ENCODE results near the gene TRPV3.

TRPV3 gene

DNA sequence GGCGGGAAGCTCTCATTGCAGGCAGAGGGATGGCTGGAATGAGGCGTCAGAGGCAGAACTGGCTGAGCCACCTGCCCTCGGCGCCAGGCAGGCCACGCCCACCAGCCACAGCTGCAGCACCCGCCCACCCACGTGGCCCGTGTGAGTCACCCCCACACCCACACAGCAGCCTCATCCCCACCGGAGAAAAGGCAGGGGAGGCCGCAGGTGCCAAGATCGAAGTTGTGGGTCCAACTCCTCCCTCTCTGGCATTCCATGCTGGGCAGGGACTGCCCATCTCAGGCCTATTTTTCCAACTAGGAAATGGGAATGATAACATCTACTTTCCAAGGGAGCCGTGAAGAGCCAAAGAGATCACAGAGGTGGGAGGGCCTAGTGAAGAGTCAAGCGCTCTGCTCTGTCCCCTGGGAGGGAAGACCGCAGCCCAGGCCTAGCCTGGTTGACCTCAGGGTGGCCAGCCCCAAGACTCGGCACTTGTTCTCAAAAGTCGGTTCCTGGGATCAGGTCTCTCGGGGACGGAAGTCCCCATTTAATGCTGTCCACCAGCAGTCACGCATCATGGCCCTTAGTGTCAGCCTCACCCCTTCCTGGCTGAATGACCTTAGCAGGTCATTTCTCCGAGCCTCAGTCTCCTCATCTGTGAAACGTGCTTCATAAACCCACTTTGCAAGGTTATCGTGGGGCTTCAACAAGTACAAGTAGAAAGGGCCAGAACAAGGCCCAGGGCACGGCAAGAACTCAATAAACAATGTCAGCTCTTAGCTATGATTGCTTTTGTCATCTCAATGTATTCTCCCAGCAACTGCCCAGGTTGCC lies at the start of gene TRPV3:
TSS of gene TRPV3 (minus strand) at position 45 of the 816 bp plus-strand sequence. CDS start 2,962 bp downstream, outside the sequence.
- ATAC-seq (ENCODE audit: low read depth), result no peak
- Histone ChIP-seq H3K27me3 (ENCODE audit: insufficient read depth, poor library complexity, severe bottlenecking) (no peaks in the 10 kb centered on the region), H3K9me3 (ENCODE audit: severe bottlenecking) (no peaks in the 10 kb centered on the region), H3K27ac (ENCODE audit: poor library complexity, severe bottlenecking) (peak within 1 kb of the TSS; percentile 69), H3K4me1 (ENCODE audit: insufficient read depth, poor library complexity, severe bottlenecking) (peaks cover 18% of the 10 kb centered on the region), H3K36me3 (ENCODE audit: low read depth) (no peaks in the 10 kb centered on the region), H3K4me3 (ENCODE audit: severe bottlenecking) (no peak within 1 kb of the TSS)
- TF ChIP-seq, protein P1, sequence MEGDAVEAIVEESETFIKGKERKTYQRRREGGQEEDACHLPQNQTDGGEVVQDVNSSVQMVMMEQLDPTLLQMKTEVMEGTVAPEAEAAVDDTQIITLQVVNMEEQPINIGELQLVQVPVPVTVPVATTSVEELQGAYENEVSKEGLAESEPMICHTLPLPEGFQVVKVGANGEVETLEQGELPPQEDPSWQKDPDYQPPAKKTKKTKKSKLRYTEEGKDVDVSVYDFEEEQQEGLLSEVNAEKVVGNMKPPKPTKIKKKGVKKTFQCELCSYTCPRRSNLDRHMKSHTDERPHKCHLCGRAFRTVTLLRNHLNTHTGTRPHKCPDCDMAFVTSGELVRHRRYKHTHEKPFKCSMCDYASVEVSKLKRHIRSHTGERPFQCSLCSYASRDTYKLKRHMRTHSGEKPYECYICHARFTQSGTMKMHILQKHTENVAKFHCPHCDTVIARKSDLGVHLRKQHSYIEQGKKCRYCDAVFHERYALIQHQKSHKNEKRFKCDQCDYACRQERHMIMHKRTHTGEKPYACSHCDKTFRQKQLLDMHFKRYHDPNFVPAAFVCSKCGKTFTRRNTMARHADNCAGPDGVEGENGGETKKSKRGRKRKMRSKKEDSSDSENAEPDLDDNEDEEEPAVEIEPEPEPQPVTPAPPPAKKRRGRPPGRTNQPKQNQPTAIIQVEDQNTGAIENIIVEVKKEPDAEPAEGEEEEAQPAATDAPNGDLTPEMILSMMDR (IDR thresholded peaks at IDR 0.05; ENCODE audit: poor library complexity, severe bottlenecking), result no peak
- DNase-seq (ENCODE audit: low spot score), result peak; percentile 56

- Histone ChIP-seq H3K4me3 (ENCODE audit: severe bottlenecking) (no peak overlapping the region), H3K27ac (ENCODE audit: poor library complexity, severe bottlenecking) (peak overlapping the region; percentile 29), H3K27me3 (ENCODE audit: insufficient read depth, poor library complexity, severe bottlenecking) (no peaks in the 10 kb centered on the region), H3K4me1 (ENCODE audit: insufficient read depth, poor library complexity, severe bottlenecking) (peaks cover 10% of the 10 kb centered on the region), H3K36me3 (ENCODE audit: low read depth) (peaks cover 8% of the 10 kb centered on the region), H3K9me3 (ENCODE audit: severe bottlenecking) (no peaks in the 10 kb centered on the region)
- TF ChIP-seq, protein P1 (IDR thresholded peaks at IDR 0.05; ENCODE audit: poor library complexity, severe bottlenecking), result no peak
- DNase-seq (ENCODE audit: low spot score) (no peak), ATAC-seq (ENCODE audit: low read depth) (peak; percentile 22)
Measured at GRCh38 chr17:3603870-3604259, 46.3 kb upstream of the TRPV3 start.

GRCh38 chr17:3603119-3603869 lies 45.7 kb upstream of the TRPV3 start:
- ATAC-seq (ENCODE audit: low read depth), result peak; percentile 100
- peak overlapping the region; percentile 29 for H3K27ac ChIP-seq (ENCODE audit: poor library complexity, severe bottlenecking)
- H3K36me3 ChIP-seq (ENCODE audit: low read depth), result peaks cover 6% of the 10 kb centered on the region
- peak; percentile 74 for DNase-seq (ENCODE audit: low spot score)
- H3K4me1 ChIP-seq (ENCODE audit: insufficient read depth, poor library complexity, severe bottlenecking), result peaks cover 9% of the 10 kb centered on the region
- no peaks in the 10 kb centered on the region for H3K27me3 ChIP-seq (ENCODE audit: insufficient read depth, poor library complexity, severe bottlenecking)
- H3K9me3 ChIP-seq (ENCODE audit: severe bottlenecking), result no peaks in the 10 kb centered on the region
- TF ChIP-seq, protein P1 (IDR thresholded peaks at IDR 0.05; ENCODE audit: poor library complexity, severe bottlenecking), result no peak
- H3K4me3 ChIP-seq (ENCODE audit: severe bottlenecking), result no peak overlapping the region

DNA sequence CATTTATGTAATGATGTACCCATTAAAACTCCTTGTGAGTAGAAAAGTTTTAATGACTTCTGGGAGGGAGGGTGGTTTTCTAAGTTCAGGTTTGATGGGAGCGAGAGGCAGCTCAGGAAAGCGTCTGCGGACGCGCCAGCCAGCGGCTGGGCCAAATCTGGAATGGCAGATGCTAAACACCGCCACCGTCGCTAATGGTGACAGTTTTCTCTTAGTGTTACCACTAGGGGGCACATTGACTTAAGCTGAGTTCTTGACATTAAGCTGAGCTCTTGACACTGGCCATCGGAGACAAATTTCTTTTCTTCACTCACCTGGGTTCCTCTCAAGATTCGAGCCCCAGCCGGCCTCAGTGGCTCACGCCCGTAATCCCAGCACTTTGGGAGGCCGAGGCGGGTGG lies 44.9 kb upstream of the TRPV3 start:
- Histone ChIP-seq H3K27ac (ENCODE audit: poor library complexity, severe bottlenecking) (no peak overlapping the region), H3K4me3 (ENCODE audit: severe bottlenecking) (no peak overlapping the region), H3K9me3 (ENCODE audit: severe bottlenecking) (no peaks in the 10 kb centered on the region), H3K4me1 (ENCODE audit: insufficient read depth, poor library complexity, severe bottlenecking) (peaks cover 9% of the 10 kb centered on the region), H3K36me3 (ENCODE audit: low read depth) (no peaks in the 10 kb centered on the region), H3K27me3 (ENCODE audit: insufficient read depth, poor library complexity, severe bottlenecking) (no peaks in the 10 kb centered on the region)
- TF ChIP-seq, protein P1 (IDR thresholded peaks at IDR 0.05; ENCODE audit: poor library complexity, severe bottlenecking), result peak; percentile 37
- ATAC-seq (ENCODE audit: low read depth) (no peak), DNase-seq (ENCODE audit: low spot score) (no peak)
